Sigmoid colon (tissue), 7 donors: ENCODE measurements around the gene NARS2. TPM values are rescaled to one million over a fixed set of nuclear protein-coding genes. Genes with fewer than 3 reads are reported as not detected.

Source experiments
- DNase-seq: peaks from one replicate; pipeline ENCODE4 v3.0.0-alpha.2; 2019
- H3K27ac ChIP-seq, 4 donors: fragments of 200-600 bp; sonication (generic); one replicate each; pipeline ENCODE4 v1.5.1; 2016 to 2019; ENCODE audit warnings: mild to moderate bottlenecking in 1 of 4
- H3K27me3 ChIP-seq, 3 donors: fragments of 200-600 bp; sonication (generic); one replicate each; pipeline ENCODE4 v1.5.1; 2019; ENCODE audit warnings: mild to moderate bottlenecking in 1 of 3
- H3K36me3 ChIP-seq, 4 donors: fragments of 200-600 bp; sonication (generic); one replicate each; pipeline ENCODE4 v1.5.1; 2016 to 2019
- H3K4me1 ChIP-seq, 4 donors: fragments of 200-600 bp; sonication (generic); one replicate each; pipeline ENCODE4 v1.5.1; 2017 to 2019
- H3K4me3 ChIP-seq, 4 donors: fragments of 200-600 bp; sonication (generic); one replicate each; pipeline ENCODE4 v1.5.1; 2017 to 2019; ENCODE audit warnings: mild to moderate bottlenecking in 2 of 4, moderate library complexity in 1 of 4
- H3K9me3 ChIP-seq, 4 donors: fragments of 200-600 bp in 3 of 4; sonication (generic) in 3 of 4; one replicate each; pipeline versions ENCODE4 v1.5.1 to v1.6.1; 2013 to 2019
- CTCF ChIP-seq, 4 experiments: fragments of 450-650 bp in 3 of 4; fragments of 200-600 bp in 1 of 4; IDR thresholded peaks; one replicate each; pipeline ENCODE4 v1.5.1; 2016 to 2019; ENCODE audit warnings: antibody characterized with exemption in 4 of 4, mild to moderate bottlenecking in 3 of 4, moderate library complexity in 2 of 4
- EP300 ChIP-seq, 4 donors: sonication (generic); formaldehyde crosslinking; IDR thresholded peaks; one replicate each; pipeline ENCODE4 v1.6.1; 2017; ENCODE audit warnings: antibody characterized with exemption in 4 of 4
- POLR2A ChIP-seq, 2 donors: fragments of 450-650 bp; IDR thresholded peaks; one replicate each; pipeline ENCODE4 v1.6.1; 2016; ENCODE audit warnings: antibody characterized with exemption in 2 of 2, mild to moderate bottlenecking in 2 of 2, moderate library complexity in 2 of 2
- POLR2AphosphoS5 ChIP-seq, 4 donors: sonication (generic); formaldehyde crosslinking; IDR thresholded peaks; one replicate each; pipeline ENCODE4 v1.6.1; 2017; ENCODE audit warnings: antibody characterized with exemption in 4 of 4
- WGBS, 2 donors: extraction: QIAGEN DNeasy Blood & Tissue Kit; methylation state at CpG; one replicate each; pipeline ENCODE4 v1.1.7; 2013; 5-methylcytosine and 5-hydroxymethylcytosine counted together
- intact Hi-C: fragments of 100-400 bp; cut with DNase I; formaldehyde crosslinking; loops from one replicate; pipeline ENCODE4 v1.15.1; 2023
- polyA plus RNA-seq, 3 donors: library from polyadenylated mRNA; stranded (reverse); fragments of 200-250 nt; gene quantifications; one replicate each; pipeline ENCODE4 v1.2.3, GENCODE V29; 2013
- total RNA-seq, 4 donors: library from RNA; depleted of rRNA; stranded (reverse); fragments of >200 nt; gene quantifications; one replicate each; pipeline ENCODE4 v1.1.0, GENCODE V29; 2016
- donor health status: healthy with polysubstance abuse.
- donor health status: Bipolar disorder and iron deficiency.
- donor health status: healthy.

NARS2 gene
- total and polyA plus RNA-seq, 7 donors, result 7.8 to 22.2 (median 13.6) TPM

GRCh38 chr11:78489184-78489583 is 85.5 kb downstream of the NARS2 start:
- H3K4me1 ChIP-seq, result no peaks in the 10 kb centered on the region
- no peaks in the 10 kb centered on the region for H3K9me3 ChIP-seq
- intact Hi-C loops, result no loop called here
- H3K27me3 ChIP-seq, result no peaks in the 10 kb centered on the region
- TF ChIP-seq POLR2AphosphoS5 (IDR thresholded peaks at IDR 0.05) (no peak), CTCF (IDR thresholded peaks at IDR 0.05) (no peak), EP300 (IDR thresholded peaks at IDR 0.05) (no peak), POLR2A (IDR thresholded peaks at IDR 0.05) (no peak)
- DNase-seq, result no peak
- H3K36me3 ChIP-seq, result peaks cover 0 to 5% (median 0%) of the 10 kb centered on the region in 4 donors
- no peak overlapping the region for H3K27ac ChIP-seq
- no peak overlapping the region for H3K4me3 ChIP-seq

GRCh38 chr11:78478536-78478935 is 96.1 kb downstream of the NARS2 start:
- 95 to 97% methylated on average over 2 of the region's 2 CpGs for WGBS, 2 donors
- H3K4me1 ChIP-seq, result no peaks in the 10 kb centered on the region
- TF ChIP-seq EP300 (IDR thresholded peaks at IDR 0.05), result no peak
- TF ChIP-seq CTCF (IDR thresholded peaks at IDR 0.05), result no peak
- no peak for TF ChIP-seq POLR2AphosphoS5 (IDR thresholded peaks at IDR 0.05)
- no peak for TF ChIP-seq POLR2A (IDR thresholded peaks at IDR 0.05)

GRCh38 chr11:78476066-78476465 is 98.6 kb downstream of the NARS2 start:
- WGBS, 2 donors, result 82 to 95% methylated on average over 1 of the region's 1 CpG
- DNase-seq, result no peak
- no peaks in the 10 kb centered on the region for H3K27me3 ChIP-seq
- H3K27ac ChIP-seq, result no peak overlapping the region
- intact Hi-C loops, result no loop called here
- no peak for TF ChIP-seq CTCF (IDR thresholded peaks at IDR 0.05)
- TF ChIP-seq POLR2AphosphoS5 (IDR thresholded peaks at IDR 0.05), result no peak
- TF ChIP-seq POLR2A (IDR thresholded peaks at IDR 0.05), result no peak
- TF ChIP-seq EP300 (IDR thresholded peaks at IDR 0.05), result no peak
- no peaks in the 10 kb centered on the region for H3K4me1 ChIP-seq
- peaks cover 0 to 11% (median 0%) of the 10 kb centered on the region in 4 donors for H3K36me3 ChIP-seq
- H3K4me3 ChIP-seq, result no peak overlapping the region
- H3K9me3 ChIP-seq, result no peaks in the 10 kb centered on the region

More at GRCh38 chr11:78478536-78478935, 96.1 kb downstream of the NARS2 start:
- intact Hi-C loops, result no loop called here
- H3K9me3 ChIP-seq, result no peaks in the 10 kb centered on the region
- H3K27me3 ChIP-seq, result no peaks in the 10 kb centered on the region
- peaks cover 0 to 11% (median 0%) of the 10 kb centered on the region in 4 donors for H3K36me3 ChIP-seq
- H3K4me3 ChIP-seq, result no peak overlapping the region
- no peak for DNase-seq
- no peak overlapping the region for H3K27ac ChIP-seq

GRCh38 chr11:78474451-78474850 is 100.2 kb downstream of the NARS2 start:
- Histone ChIP-seq H3K4me3 (no peak overlapping the region), H3K4me1 (no peaks in the 10 kb centered on the region), H3K27ac (no peak overlapping the region), H3K36me3 (peaks cover 0 to 11% (median 0%) of the 10 kb centered on the region in 4 donors), H3K9me3 (no peaks in the 10 kb centered on the region), H3K27me3 (no peaks in the 10 kb centered on the region)
- no peak for DNase-seq
- TF ChIP-seq CTCF (IDR thresholded peaks at IDR 0.05), result no peak
- no peak for TF ChIP-seq POLR2AphosphoS5 (IDR thresholded peaks at IDR 0.05)
- TF ChIP-seq POLR2A (IDR thresholded peaks at IDR 0.05), result no peak
- intact Hi-C loops, result no loop called here

- TF ChIP-seq EP300 (IDR thresholded peaks at IDR 0.05) (no peak), CTCF (IDR thresholded peaks at IDR 0.05) (no peak), POLR2AphosphoS5 (IDR thresholded peaks at IDR 0.05) (no peak), POLR2A (IDR thresholded peaks at IDR 0.05) (no peak)
- DNase-seq, result no peak
- intact Hi-C loops, result no loop called here
Measured at GRCh38 chr11:78472905-78473304, 101.8 kb downstream of the NARS2 start.

More at GRCh38 chr11:78472905-78473304, 101.8 kb downstream of the NARS2 start:
- no peaks in the 10 kb centered on the region for H3K9me3 ChIP-seq
- no peak overlapping the region for H3K4me3 ChIP-seq
- H3K27ac ChIP-seq, result no peak overlapping the region
- H3K27me3 ChIP-seq, result no peaks in the 10 kb centered on the region
- peaks cover 0 to 8% (median 0%) of the 10 kb centered on the region in 4 donors for H3K36me3 ChIP-seq
- 76 to 88% methylated on average over 4 of the region's 4 CpGs for WGBS, 2 donors
- H3K4me1 ChIP-seq, result no peaks in the 10 kb centered on the region
